Colon (tissue), 2 donors: ENCODE measurements around the gene RBFOX2.
"Not testable (repeated sequence)": the region's sequence is repeated elsewhere in the genome, so short reads cannot be mapped to it uniquely, and the experiment has no call there.

Experiments used
- FAIRE-seq: peaks from 2 replicates; lab custom pipeline; 2012; peaks lifted over from hg19 to GRCh38; lab: Jason Lieb, UNC
- donor health status: control.
- donor health status: control.

Gene RBFOX2

GRCh38 chr22:35733791-35734516 lies 294.7 kb downstream of the RBFOX2 start:
- no peak for FAIRE-seq

- FAIRE-seq: no peak
Observed at GRCh38 chr22:35733036-35733435, 295.6 kb downstream of the RBFOX2 start.

GRCh38 chr22:35732116-35732515 lies 296.5 kb downstream of the RBFOX2 start:
- FAIRE-seq: no peak

- no peak for FAIRE-seq
Observed at GRCh38 chr22:35731321-35731720, 297.3 kb downstream of the RBFOX2 start.

- FAIRE-seq: no peak
Observed at GRCh38 chr22:35729309-35729698, 299.3 kb downstream of the RBFOX2 start.

- FAIRE-seq: no peak
Observed at GRCh38 chr22:35728639-35729308, 299.9 kb downstream of the RBFOX2 start.

GRCh38 chr22:35727436-35727835 lies 301.2 kb downstream of the RBFOX2 start:
- FAIRE-seq: no peak

- FAIRE-seq: no peak
Observed at GRCh38 chr22:35726933-35727332, 301.7 kb downstream of the RBFOX2 start.

- FAIRE-seq: no peak
Observed at GRCh38 chr22:35726398-35726797, 302.2 kb downstream of the RBFOX2 start.

GRCh38 chr22:35725521-35725920 lies 303.1 kb downstream of the RBFOX2 start:
- FAIRE-seq: no peak

- FAIRE-seq: no peak
Observed at GRCh38 chr22:35721960-35722359, 306.7 kb downstream of the RBFOX2 start.

- no peak for FAIRE-seq
Observed at GRCh38 chr22:35719212-35719875, 309.3 kb downstream of the RBFOX2 start.

- no peak for FAIRE-seq
Observed at GRCh38 chr22:35717572-35717971, 311.1 kb downstream of the RBFOX2 start, which contains the start of gene APOL5. TSS of gene APOL5 (plus strand) at chr22:35717872. CDS start at chr22:35717872, 0 bp downstream.

- no peak for FAIRE-seq
Observed at GRCh38 chr22:35712672-35713071, 316.0 kb downstream of the RBFOX2 start.

GRCh38 chr22:35711336-35711735 lies 317.3 kb downstream of the RBFOX2 start:
- no peak for FAIRE-seq

- no peak for FAIRE-seq
Observed at GRCh38 chr22:35708917-35709316, 319.7 kb downstream of the RBFOX2 start.

GRCh38 chr22:35708453-35708852 lies 320.2 kb downstream of the RBFOX2 start:
- FAIRE-seq: no peak

- no peak for FAIRE-seq
Observed at GRCh38 chr22:35705141-35705540, 323.5 kb downstream of the RBFOX2 start.

GRCh38 chr22:35703861-35704584 lies 324.6 kb downstream of the RBFOX2 start:
- no peak for FAIRE-seq

GRCh38 chr22:35699852-35700251 lies 328.8 kb downstream of the RBFOX2 start:
- not testable (repeated sequence) for FAIRE-seq

- FAIRE-seq: no peak
Observed at GRCh38 chr22:35697142-35697541, 331.5 kb downstream of the RBFOX2 start.

GRCh38 chr22:35695202-35695601 lies 333.4 kb downstream of the RBFOX2 start:
- FAIRE-seq: no peak
